Tibial nerve (tissue), 4 donors: ENCODE results near the gene LILRA5. TPM values are rescaled to one million over a fixed set of nuclear protein-coding genes. Genes with fewer than 3 reads are reported as not detected.
A peak's percentile ranks its signal among the peaks of the same experiment; 100 is the strongest.
"Not testable (repeated sequence)": the region's sequence is repeated elsewhere in the genome, so short reads cannot be mapped to it uniquely, and the experiment has no call there.

Experiments
- DNase-seq, 2 donors: peaks; one replicate each; pipeline ENCODE4 v3.0.0-alpha.2; 2019; ENCODE audit warnings: low spot score in 2 of 2
- H3K27ac ChIP-seq, 4 donors: fragments of 200-600 bp; sonication (generic) in 3 of 4; one replicate each; pipeline ENCODE4 v1.5.1; 2017 to 2019; ENCODE audit warnings: mild to moderate bottlenecking in 1 of 4
- H3K27me3 ChIP-seq, 2 donors: fragments of 200-600 bp; sonication (generic) in 1 of 2; one replicate each; pipeline versions ENCODE4 v1.5.1 to v1.6.0; 2017 to 2019
- H3K36me3 ChIP-seq, 3 donors: fragments of 200-600 bp; sonication (generic); one replicate each; pipeline ENCODE4 v1.5.1; 2018 to 2019
- H3K4me1 ChIP-seq, 4 donors: fragments of 200-600 bp; sonication (generic) in 3 of 4; one replicate each; pipeline ENCODE4 v1.5.1; 2017 to 2019
- H3K4me3 ChIP-seq, 4 donors: fragments of 200-600 bp; sonication (generic) in 3 of 4; one replicate each; pipeline ENCODE4 v1.5.1; 2017 to 2019; ENCODE audit warnings: mild to moderate bottlenecking in 1 of 4, moderate library complexity in 1 of 4
- H3K9me3 ChIP-seq, 4 donors: fragments of 200-600 bp; sonication (generic) in 3 of 4; one replicate each; pipeline ENCODE4 v1.5.1; 2017 to 2019
- EP300 ChIP-seq, 2 donors: sonication (generic); formaldehyde crosslinking; IDR thresholded peaks; one replicate each; pipeline ENCODE4 v1.6.1; 2017; ENCODE audit warnings: antibody characterized with exemption in 2 of 2, mild to moderate bottlenecking in 1 of 2
- POLR2A ChIP-seq, 2 donors: fragments of 450-650 bp; IDR thresholded peaks; one replicate each; pipeline ENCODE4 v1.6.1; 2017; ENCODE audit warnings: antibody characterized with exemption in 2 of 2, mild to moderate bottlenecking in 2 of 2, moderate library complexity in 2 of 2
- WGBS, 2 donors: methylation state at CpG; one replicate each; pipeline ENCODE4 v1.1.5; 2018; 5-methylcytosine and 5-hydroxymethylcytosine counted together
- total RNA-seq, 4 donors: library from RNA; depleted of rRNA; stranded (reverse); fragments of >200 nt; gene quantifications; one replicate each; pipeline ENCODE4 v1.1.0, GENCODE V29; 2016
- TF ChIP-seq, protein P1 (sequence below), 5 experiments: fragments of 200-600 bp in 3 of 5; fragments of 450-650 bp in 2 of 5; sonication (generic) in 3 of 5; IDR thresholded peaks; one replicate each; pipeline ENCODE4 v1.5.1; 2016 to 2019; ENCODE audit warnings: antibody characterized with exemption in 5 of 5, mild to moderate bottlenecking in 3 of 5, moderate library complexity in 2 of 5

The LILRA5 gene
- 1 to 10 TPM in 2 of 4 donors, under 1 TPM in 1, not detected in 1; 0.42 to 3.9 (median 1.4) TPM for total RNA-seq

DNA sequence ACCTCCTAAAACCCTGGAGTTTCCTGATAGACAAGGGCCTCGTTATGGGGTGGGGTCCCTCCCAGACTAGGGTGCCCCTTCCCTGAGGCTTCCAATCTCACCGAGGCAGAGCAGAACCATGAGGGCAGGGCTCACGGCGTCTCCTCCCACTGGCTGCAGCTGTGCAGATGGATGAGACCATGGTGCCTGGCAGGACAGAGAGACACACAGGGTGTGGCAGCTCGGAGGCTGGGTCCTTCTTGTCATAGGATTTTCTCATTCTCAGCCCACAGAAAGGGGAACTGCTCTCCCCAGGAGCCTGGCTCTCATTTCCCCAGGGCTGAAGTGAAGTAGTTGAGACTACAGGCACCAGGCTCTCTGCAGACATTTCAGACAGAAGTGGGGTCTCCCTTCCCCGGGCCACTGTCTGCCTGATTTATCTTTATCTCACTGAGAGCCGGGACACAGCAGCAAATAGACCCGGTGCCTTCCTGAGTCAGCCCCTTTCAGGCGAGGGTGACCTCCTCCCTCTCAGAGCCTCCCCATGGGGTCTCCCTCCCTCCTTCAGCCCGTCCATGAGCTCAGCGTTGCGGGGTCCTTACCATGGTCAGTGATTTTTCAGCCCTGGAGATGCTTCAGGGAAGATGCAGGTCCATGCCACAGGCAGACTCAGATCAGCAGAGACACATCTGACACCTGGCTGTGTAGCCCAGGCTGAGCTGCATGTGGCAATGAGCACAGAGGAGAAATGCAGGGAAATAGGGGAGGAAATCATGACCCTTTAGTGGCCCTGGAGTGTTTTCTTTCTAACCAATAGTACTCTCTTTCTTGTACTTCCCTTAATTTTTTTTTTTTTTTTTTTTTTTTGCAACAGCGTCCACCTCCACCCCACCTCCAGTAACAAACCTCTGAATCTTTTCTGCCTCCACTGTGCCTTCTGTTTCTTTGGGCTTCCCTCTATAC lies at the start of gene LILRA5:
Gene LILRA5, minus strand, starts transcription at position 731 of the 942 bp plus-strand sequence. Its CDS starts 147 bp downstream, at position 584.
- peaks cover 0 to 9% of the 10 kb centered on the region in 2 donors for H3K27me3 ChIP-seq
- DNase-seq = peak in 1 of 2 donors; percentile 22
- H3K27ac ChIP-seq = no peak within 1 kb of the TSS
- no peak within 1 kb of the TSS for H3K4me3 ChIP-seq
- TF ChIP-seq POLR2A (IDR thresholded peaks at IDR 0.05) (no peak), EP300 (IDR thresholded peaks at IDR 0.05) (no peak)
- TF ChIP-seq, protein P1, sequence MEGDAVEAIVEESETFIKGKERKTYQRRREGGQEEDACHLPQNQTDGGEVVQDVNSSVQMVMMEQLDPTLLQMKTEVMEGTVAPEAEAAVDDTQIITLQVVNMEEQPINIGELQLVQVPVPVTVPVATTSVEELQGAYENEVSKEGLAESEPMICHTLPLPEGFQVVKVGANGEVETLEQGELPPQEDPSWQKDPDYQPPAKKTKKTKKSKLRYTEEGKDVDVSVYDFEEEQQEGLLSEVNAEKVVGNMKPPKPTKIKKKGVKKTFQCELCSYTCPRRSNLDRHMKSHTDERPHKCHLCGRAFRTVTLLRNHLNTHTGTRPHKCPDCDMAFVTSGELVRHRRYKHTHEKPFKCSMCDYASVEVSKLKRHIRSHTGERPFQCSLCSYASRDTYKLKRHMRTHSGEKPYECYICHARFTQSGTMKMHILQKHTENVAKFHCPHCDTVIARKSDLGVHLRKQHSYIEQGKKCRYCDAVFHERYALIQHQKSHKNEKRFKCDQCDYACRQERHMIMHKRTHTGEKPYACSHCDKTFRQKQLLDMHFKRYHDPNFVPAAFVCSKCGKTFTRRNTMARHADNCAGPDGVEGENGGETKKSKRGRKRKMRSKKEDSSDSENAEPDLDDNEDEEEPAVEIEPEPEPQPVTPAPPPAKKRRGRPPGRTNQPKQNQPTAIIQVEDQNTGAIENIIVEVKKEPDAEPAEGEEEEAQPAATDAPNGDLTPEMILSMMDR (IDR thresholded peaks at IDR 0.05) = no peak
- no peaks in the 10 kb centered on the region for H3K4me1 ChIP-seq
- 51 to 52% methylated on average over 13 of the region's 13 CpGs for WGBS, 2 donors
- H3K9me3 ChIP-seq = no peaks in the 10 kb centered on the region
- H3K36me3 ChIP-seq = no peaks in the 10 kb centered on the region

DNA sequence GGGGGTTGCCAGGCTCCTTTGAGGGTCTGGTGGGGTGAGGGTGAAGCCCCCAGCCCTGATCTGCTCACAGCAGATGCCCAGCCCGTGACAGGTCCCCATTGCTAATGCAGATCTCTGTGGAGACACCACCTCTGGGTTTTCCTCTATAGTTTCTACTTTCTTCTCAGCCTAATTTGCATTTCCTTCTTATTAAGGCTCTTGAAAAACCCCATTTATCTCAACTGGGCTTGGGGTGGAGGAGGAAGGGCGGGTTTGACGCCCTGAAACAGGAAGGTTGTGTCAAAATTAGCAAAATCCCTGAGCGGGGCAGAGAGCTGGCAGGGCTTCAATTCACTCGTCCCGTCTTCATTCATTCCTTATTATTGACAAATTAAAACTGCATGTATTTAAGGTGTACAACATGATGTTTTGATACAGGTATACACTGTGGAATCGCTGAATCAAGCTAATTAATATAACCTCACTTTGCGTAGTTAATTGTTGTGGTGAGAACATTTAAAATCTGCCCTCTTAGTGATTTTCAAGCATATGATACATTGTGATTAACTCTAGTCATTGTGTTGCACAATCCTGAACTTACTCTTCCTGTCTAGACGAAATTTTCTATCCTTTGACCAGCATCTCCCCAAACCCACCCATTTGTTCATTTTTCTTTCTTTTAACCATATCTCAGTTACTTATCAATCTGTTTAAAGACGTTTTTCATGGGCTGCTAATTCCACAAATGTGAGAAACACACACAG lies 48.9 kb upstream of the LILRA5 start:
- H3K9me3 ChIP-seq, H3K27me3 ChIP-seq, H3K4me1 ChIP-seq, H3K27ac ChIP-seq, H3K36me3 ChIP-seq, DNase-seq: not testable (repeated sequence)
- peak overlapping the region in 1 of 4 donors; percentile 43 for H3K4me3 ChIP-seq
- WGBS, 2 donors = 56 to 62% methylated on average over 5 to 8 of the region's 10 CpGs

DNA sequence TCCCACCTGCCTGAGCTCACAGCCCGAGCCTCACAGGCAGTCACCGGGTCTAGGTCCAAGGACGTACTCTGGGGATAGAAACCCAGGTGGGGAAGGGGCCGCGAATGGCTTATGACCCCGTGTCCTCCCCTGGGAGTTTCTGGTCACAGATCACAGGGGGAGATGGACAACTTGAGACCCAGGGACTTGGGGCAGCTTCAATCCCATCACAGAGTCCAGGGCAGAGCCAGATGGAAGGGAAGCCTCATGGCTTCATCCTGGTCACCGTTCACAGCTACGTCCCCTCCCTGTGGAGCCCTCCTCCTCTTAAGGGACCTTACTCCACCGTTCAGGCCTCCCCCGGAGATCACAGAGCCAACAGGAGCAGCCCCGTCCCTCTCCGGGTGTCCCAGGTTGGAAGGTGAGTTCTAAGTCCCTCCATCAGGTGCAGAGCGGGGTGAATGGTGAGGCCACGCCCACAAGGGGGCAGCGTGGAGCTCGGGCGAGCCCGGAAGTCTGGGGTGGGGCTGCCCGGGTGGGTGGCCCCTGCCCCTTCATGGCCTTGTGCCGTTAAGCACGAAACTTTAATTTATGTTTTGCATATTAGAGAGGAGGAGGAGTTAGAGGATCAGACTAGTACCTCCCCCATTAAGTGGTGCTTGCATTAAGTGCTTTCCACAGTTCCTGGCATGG lies 46.3 kb upstream of the LILRA5 start:
- not testable (repeated sequence) for H3K27ac ChIP-seq, H3K36me3 ChIP-seq, H3K4me1 ChIP-seq, H3K9me3 ChIP-seq, H3K27me3 ChIP-seq, DNase-seq, H3K4me3 ChIP-seq
- 7% methylated on average over 14 of the region's 21 CpGs; no CpG with 5 or more reads in 1 of the 2 donors for WGBS, 2 donors
- TF ChIP-seq, protein P1 (IDR thresholded peaks at IDR 0.05) = peak in 2 of 5 experiments; percentile 16 to 27

DNA sequence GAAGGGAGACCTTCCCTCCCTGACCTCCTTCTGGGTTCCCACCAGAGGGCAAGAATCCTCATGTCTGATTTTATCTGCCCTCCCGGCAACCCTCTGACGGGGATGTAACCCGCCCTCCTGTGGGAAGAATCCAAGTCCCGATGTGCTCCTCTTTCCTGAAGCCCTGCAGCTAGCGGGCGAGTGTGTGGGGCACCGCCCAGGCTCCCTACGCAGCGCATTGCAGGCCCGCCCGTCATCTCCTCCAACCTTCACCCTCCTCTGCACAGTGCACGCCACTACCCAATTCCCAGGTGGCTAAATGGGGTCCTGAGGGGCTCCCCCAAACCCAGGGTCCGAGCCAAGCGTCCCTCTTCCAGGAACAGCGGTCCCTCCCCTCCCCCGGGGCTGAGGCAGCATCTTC lies 44.4 kb upstream of the LILRA5 start:
- no peak overlapping the region for H3K27ac ChIP-seq
- H3K9me3 ChIP-seq = no peaks in the 10 kb centered on the region
- H3K4me3 ChIP-seq = no peak overlapping the region
- DNase-seq = no peak
- H3K4me1 ChIP-seq = no peaks in the 10 kb centered on the region
- no peak for TF ChIP-seq EP300 (IDR thresholded peaks at IDR 0.05)
- no peak for TF ChIP-seq POLR2A (IDR thresholded peaks at IDR 0.05)
- TF ChIP-seq, protein P1 (IDR thresholded peaks at IDR 0.05) = no peak
- H3K36me3 ChIP-seq = no peaks in the 10 kb centered on the region
- WGBS, 2 donors = 79 to 81% methylated on average over 16 of the region's 16 CpGs
- H3K27me3 ChIP-seq = no peaks in the 10 kb centered on the region

GRCh38 chr19:54356444-54357056 lies 43.6 kb upstream of the LILRA5 start:
- 65 to 68% methylated on average over 12 of the region's 12 CpGs for WGBS, 2 donors
- Histone ChIP-seq H3K9me3 (no peaks in the 10 kb centered on the region), H3K27ac (no peak overlapping the region), H3K27me3 (no peaks in the 10 kb centered on the region), H3K4me3 (no peak overlapping the region), H3K4me1 (no peaks in the 10 kb centered on the region), H3K36me3 (no peaks in the 10 kb centered on the region)
- no peak for DNase-seq
- no peak for TF ChIP-seq EP300 (IDR thresholded peaks at IDR 0.05)
